Lower lobe of right lung (tissue), 2 donors: ENCODE data around the gene CDK6. TPM values are rescaled to one million over a fixed set of nuclear protein-coding genes. Genes with fewer than 3 reads are reported as not detected.
"Not testable (repeated sequence)": the region's sequence is repeated elsewhere in the genome, so short reads cannot be mapped to it uniquely, and the experiment has no call there.

Source experiments
- ATAC-seq, 2 donors: fragments of 200-7000 bp; cut with Tn5 transposase; one replicate each; pipeline ENCODE4 v1.9.1; 2020 to 2022; ENCODE audit warnings: mild to moderate bottlenecking in 2 of 2, moderate library complexity in 2 of 2
- DNase-seq: peaks from one replicate; pipeline ENCODE4 v3.0.0-alpha.2; 2020
- H3K27ac ChIP-seq: fragments of 200-600 bp; one replicate; pipeline ENCODE4 v1.8.0; 2022
- H3K27me3 ChIP-seq: fragments of 200-600 bp; one replicate; pipeline ENCODE4 v1.8.0; 2022; ENCODE audit warnings: low read depth
- H3K36me3 ChIP-seq: fragments of 200-600 bp; one replicate; pipeline ENCODE4 v1.8.0; 2022; ENCODE audit warnings: mild to moderate bottlenecking
- H3K4me1 ChIP-seq: fragments of 200-600 bp; one replicate; pipeline ENCODE4 v1.8.0; 2022
- H3K4me3 ChIP-seq: fragments of 200-600 bp; one replicate; pipeline ENCODE4 v1.8.0; 2022; ENCODE audit warnings: mild to moderate bottlenecking
- H3K9me3 ChIP-seq: fragments of 200-600 bp; one replicate; pipeline ENCODE4 v1.8.0; 2022
- CTCF ChIP-seq: fragments of 200-600 bp; IDR thresholded peaks from one replicate; pipeline ENCODE4 v1.8.0; 2022; ENCODE audit warnings: antibody characterized with exemption, mild to moderate bottlenecking
- intact Hi-C: fragments of 100-400 bp; cut with DNase I; formaldehyde crosslinking; loops from one replicate; pipeline ENCODE4 v1.11.0; 2022
- long read RNA-seq: library from polyadenylated mRNA; unstranded; transcript quantifications from one replicate; pipeline ENCODE4 v2.0.0, GENCODE V29; 2021
- total RNA-seq: library from RNA; stranded (reverse); fragmentation: NEBNext Ultra II Directional; extraction: Animal tissue kit (Norgen Biotek cat#: 25700); gene quantifications from one replicate; pipeline ENCODE4 v1.2.1, GENCODE V29; 2021
- donor health status: DM: no; HTN: yes; CAD: no; lungs with severe emphysema.

The CDK6 gene
- 21.7 TPM for total RNA-seq
- long read RNA-seq, partial matches to known transcripts = 9 of 26 reads
- long read RNA-seq, other reads (novel, unspliced or antisense) = 17 of 26 reads

- TF ChIP-seq CTCF = no peak
- Histone ChIP-seq H3K27ac (peak within 1 kb of the TSS; percentile 84), H3K4me3 (peak within 1 kb of the TSS; percentile 83), H3K4me1 (peaks cover 9% of the 10 kb centered on the region), H3K36me3 (no peaks in the 10 kb centered on the region), H3K27me3 (no peaks in the 10 kb centered on the region), H3K9me3 (no peaks in the 10 kb centered on the region)
- intact Hi-C loops = loop anchor here (10.0 kb wide), 1 partner anchor 142 kb away; no protein-coding TSS in a partner anchor
- peak; percentile 74 for DNase-seq
- ATAC-seq = peak; percentile 64 to 67
Observed at GRCh38 chr7:92836489-92836999, at the start of gene CDK6. Gene CDK6 (minus strand): TSS chr7:92836573. CDS start chr7:92833323, 3,250 bp downstream.

GRCh38 chr7:92886039-92886438 lies 49.7 kb upstream of the CDK6 start:
- H3K36me3 ChIP-seq, H3K4me3 ChIP-seq, H3K27ac ChIP-seq, H3K27me3 ChIP-seq, DNase-seq, intact Hi-C loops, H3K9me3 ChIP-seq, ATAC-seq, H3K4me1 ChIP-seq: not testable (repeated sequence)

GRCh38 chr7:92884218-92884617 lies 47.8 kb upstream of the CDK6 start:
- intact Hi-C loops = no loop called here
- H3K4me3 ChIP-seq = no peak overlapping the region
- DNase-seq (no peak), ATAC-seq (no peak)
- no peak overlapping the region for H3K27ac ChIP-seq
- no peaks in the 10 kb centered on the region for H3K36me3 ChIP-seq
- no peaks in the 10 kb centered on the region for H3K27me3 ChIP-seq
- no peaks in the 10 kb centered on the region for H3K4me1 ChIP-seq
- TF ChIP-seq CTCF = no peak
- no peaks in the 10 kb centered on the region for H3K9me3 ChIP-seq

GRCh38 chr7:92882760-92883159 lies 46.4 kb upstream of the CDK6 start:
- Histone ChIP-seq H3K36me3 (no peaks in the 10 kb centered on the region), H3K4me1 (no peaks in the 10 kb centered on the region), H3K4me3 (no peak overlapping the region), H3K27ac (no peak overlapping the region), H3K9me3 (no peaks in the 10 kb centered on the region), H3K27me3 (no peaks in the 10 kb centered on the region)
- ATAC-seq (no peak), DNase-seq (no peak)
- intact Hi-C loops = no loop called here
- TF ChIP-seq CTCF = no peak

- Histone ChIP-seq H3K4me1 (no peaks in the 10 kb centered on the region), H3K27me3 (no peaks in the 10 kb centered on the region), H3K36me3 (no peaks in the 10 kb centered on the region), H3K27ac (no peak overlapping the region), H3K9me3 (no peaks in the 10 kb centered on the region), H3K4me3 (no peak overlapping the region)
- ATAC-seq = no peak
- intact Hi-C loops = no loop called here
- no peak for TF ChIP-seq CTCF
- no peak for DNase-seq
Observed at GRCh38 chr7:92881091-92881485, 44.7 kb upstream of the CDK6 start.

- Histone ChIP-seq H3K4me3 (no peak overlapping the region), H3K36me3 (no peaks in the 10 kb centered on the region), H3K27ac (no peak overlapping the region), H3K27me3 (no peaks in the 10 kb centered on the region), H3K4me1 (no peaks in the 10 kb centered on the region), H3K9me3 (no peaks in the 10 kb centered on the region)
- ATAC-seq = peak; percentile 52 to 70
- peak; percentile 47 for TF ChIP-seq CTCF
- intact Hi-C loops = no loop called here
- no peak for DNase-seq
Observed at GRCh38 chr7:92880212-92881090, 44.1 kb upstream of the CDK6 start.
